Endodermal cell (in vitro differentiated cells): ENCODE measurements around the gene KHDC3L. TPM values are rescaled to one million over a fixed set of nuclear protein-coding genes. Genes with fewer than 3 reads are reported as not detected.

Experiments used
- DNase-seq: peaks from one replicate; pipeline ENCODE4 v3.0.0-alpha.2; 2017
- H3K27ac ChIP-seq: 2 replicates; pipeline ENCODE4 v1.5.1; 2013; ENCODE audit warnings: mild to moderate bottlenecking, low read depth, low read length, moderate library complexity
- H3K27me3 ChIP-seq: 2 replicates; pipeline ENCODE4 v1.6.1; 2013; ENCODE audit warnings: mild to moderate bottlenecking, low read length, moderate library complexity; ENCODE audit not compliant: insufficient read depth, control insufficient read depth, poor library complexity, severe bottlenecking
- H3K36me3 ChIP-seq: 2 replicates; pipeline ENCODE4 v1.7.0; 2013; ENCODE audit warnings: mild to moderate bottlenecking, low read length, moderate library complexity; ENCODE audit not compliant: control insufficient read depth, insufficient read depth
- H3K4me1 ChIP-seq: one replicate; pipeline ENCODE4 v1.7.0; 2013; ENCODE audit warnings: low read length; ENCODE audit not compliant: control insufficient read depth, insufficient read depth
- H3K4me3 ChIP-seq: 2 replicates; pipeline ENCODE4 v1.5.1; 2013; ENCODE audit warnings: mild to moderate bottlenecking, low read length, moderate library complexity
- H3K9ac ChIP-seq: 2 replicates; pipeline ENCODE4 v1.6.1; 2013; ENCODE audit warnings: mild to moderate bottlenecking, low read length, moderate library complexity; ENCODE audit not compliant: poor library complexity, severe bottlenecking; ENCODE audit errors: extremely low read depth
- H3K9me3 ChIP-seq: 2 replicates; pipeline ENCODE4 v1.6.1; 2013; ENCODE audit warnings: mild to moderate bottlenecking, low read length, moderate library complexity; ENCODE audit not compliant: control insufficient read depth
- H3K27ac Mint-ChIP-seq: 2 replicates; pipeline ENCODE4 v1.8.0; 2020; ENCODE audit warnings: mixed read lengths
- H3K27me3 Mint-ChIP-seq: 2 replicates; pipeline ENCODE4 v1.8.0; 2021; ENCODE audit warnings: mild to moderate bottlenecking, mixed read lengths; ENCODE audit not compliant: insufficient read depth
- H3K36me3 Mint-ChIP-seq: 2 replicates; pipeline ENCODE4 v1.8.0; 2020; ENCODE audit warnings: low read depth, mixed read lengths
- H3K4me1 Mint-ChIP-seq: 2 replicates; pipeline ENCODE4 v1.8.0; 2020; ENCODE audit warnings: mixed read lengths
- H3K4me3 Mint-ChIP-seq: 2 replicates; pipeline ENCODE4 v1.8.0; 2020; ENCODE audit warnings: mild to moderate bottlenecking, moderate library complexity, mixed read lengths
- H3K9me3 Mint-ChIP-seq: 2 replicates; pipeline ENCODE4 v1.8.0; 2020; ENCODE audit warnings: mild to moderate bottlenecking, mixed read lengths
- WGBS, 2 experiments: methylation state at CpG; one replicate each; pipeline versions ENCODE4 v1.1.5 to v1.1.7; 2013; ENCODE audit warnings: missing lambda C conversion rate in 2 of 2, mixed read lengths in 1 of 2; ENCODE audit not compliant: insufficient coverage in 1 of 2, insufficient read length in 1 of 2; 5-methylcytosine and 5-hydroxymethylcytosine counted together
- total RNA-seq, 2 donors: library from RNA; stranded (reverse); fragmentation: NEBNext Ultra II Directional in 1 of 2; extraction: Animal tissue kit (Norgen Biotek cat#: 25700) in 1 of 2; gene quantifications; 2 replicates in 1 of 2; 3 replicates in 1 of 2; pipeline ENCODE4 v1.2.1, GENCODE V29; 2021
- TF ChIP-seq, protein P1 (sequence below): fragments of 200-600 bp; sonication (generic); conservative IDR thresholded peaks from 2 replicates; pipeline ENCODE4 v1.5.0; 2021; ENCODE audit warnings: antibody characterized with exemption, mild to moderate bottlenecking

Gene KHDC3L
- total RNA-seq, 2 donors from 2014 or later, result not detected

DNA sequence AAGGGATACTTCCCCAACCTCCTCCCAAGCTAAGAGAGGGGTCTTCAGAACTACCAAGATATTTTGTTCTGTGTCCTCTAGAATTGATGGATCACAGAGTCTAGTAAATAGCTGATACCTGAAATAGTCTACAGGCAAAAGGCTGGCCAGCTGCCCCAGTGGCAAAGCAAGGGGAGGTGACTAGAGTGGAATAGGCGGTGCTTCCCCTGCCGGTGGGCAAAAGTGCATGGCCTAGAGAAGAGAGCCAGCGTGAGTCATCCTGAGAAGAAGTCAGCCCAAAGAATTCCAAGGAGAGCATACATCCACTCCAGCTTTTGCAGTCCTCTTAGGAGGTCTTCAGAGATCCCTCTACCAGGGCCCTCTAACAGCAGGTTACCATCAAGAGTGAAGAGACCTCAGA, 23.1 kb upstream of the KHDC3L start:
- H3K4me1 ChIP-seq, result no peaks in the 10 kb centered on the region
- Mint-ChIP-seq H3K36me3 (no peaks in the 10 kb centered on the region), H3K27ac (no peak overlapping the region), H3K9me3 (no peaks in the 10 kb centered on the region), H3K4me3 (no peak overlapping the region), H3K27me3 (no peaks in the 10 kb centered on the region), H3K4me1 (peaks cover 11% of the 10 kb centered on the region)
- H3K36me3 ChIP-seq, result no peaks in the 10 kb centered on the region
- TF ChIP-seq, protein P1, sequence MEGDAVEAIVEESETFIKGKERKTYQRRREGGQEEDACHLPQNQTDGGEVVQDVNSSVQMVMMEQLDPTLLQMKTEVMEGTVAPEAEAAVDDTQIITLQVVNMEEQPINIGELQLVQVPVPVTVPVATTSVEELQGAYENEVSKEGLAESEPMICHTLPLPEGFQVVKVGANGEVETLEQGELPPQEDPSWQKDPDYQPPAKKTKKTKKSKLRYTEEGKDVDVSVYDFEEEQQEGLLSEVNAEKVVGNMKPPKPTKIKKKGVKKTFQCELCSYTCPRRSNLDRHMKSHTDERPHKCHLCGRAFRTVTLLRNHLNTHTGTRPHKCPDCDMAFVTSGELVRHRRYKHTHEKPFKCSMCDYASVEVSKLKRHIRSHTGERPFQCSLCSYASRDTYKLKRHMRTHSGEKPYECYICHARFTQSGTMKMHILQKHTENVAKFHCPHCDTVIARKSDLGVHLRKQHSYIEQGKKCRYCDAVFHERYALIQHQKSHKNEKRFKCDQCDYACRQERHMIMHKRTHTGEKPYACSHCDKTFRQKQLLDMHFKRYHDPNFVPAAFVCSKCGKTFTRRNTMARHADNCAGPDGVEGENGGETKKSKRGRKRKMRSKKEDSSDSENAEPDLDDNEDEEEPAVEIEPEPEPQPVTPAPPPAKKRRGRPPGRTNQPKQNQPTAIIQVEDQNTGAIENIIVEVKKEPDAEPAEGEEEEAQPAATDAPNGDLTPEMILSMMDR, result no peak
- H3K9me3 ChIP-seq, result no peaks in the 10 kb centered on the region
- no peak overlapping the region for H3K9ac ChIP-seq
- WGBS, 2 experiments, result 84% methylated on average over 3 of the region's 3 CpGs; no CpG with 5 or more reads in 1 of the 2 experiments
- no peak overlapping the region for H3K4me3 ChIP-seq
- no peak overlapping the region for H3K27ac ChIP-seq
- H3K27me3 ChIP-seq, result no peaks in the 10 kb centered on the region
- peak; percentile 71 for DNase-seq

DNA sequence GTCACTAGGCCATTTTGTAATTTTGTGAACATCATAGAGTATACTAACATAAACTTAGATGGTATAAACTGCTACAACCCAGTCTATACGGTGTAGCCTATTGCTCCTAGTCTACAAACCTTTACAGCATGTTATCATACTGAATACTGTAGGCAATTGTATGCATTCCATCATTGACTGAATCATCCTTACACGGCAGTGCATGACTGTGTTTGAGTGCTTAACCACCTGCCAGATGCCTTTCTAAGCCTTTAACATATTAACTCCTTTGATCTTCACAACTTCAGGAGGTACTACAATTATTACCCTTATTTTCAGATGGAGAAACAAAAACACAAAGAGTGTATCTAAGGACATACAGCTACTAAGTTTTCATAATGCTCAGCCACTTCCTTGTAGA, 22.4 kb upstream of the KHDC3L start:
- Mint-ChIP-seq H3K27me3 (no peaks in the 10 kb centered on the region), H3K36me3 (no peaks in the 10 kb centered on the region), H3K4me1 (peaks cover 11% of the 10 kb centered on the region), H3K9me3 (no peaks in the 10 kb centered on the region), H3K4me3 (no peak overlapping the region), H3K27ac (no peak overlapping the region)
- 77 to 84% methylated on average over 2 of the region's 2 CpGs for WGBS, 2 experiments
- H3K36me3 ChIP-seq, result no peaks in the 10 kb centered on the region
- no peak overlapping the region for H3K27ac ChIP-seq
- TF ChIP-seq, protein P1, result no peak
- H3K4me1 ChIP-seq, result no peaks in the 10 kb centered on the region
- DNase-seq, result no peak
- H3K9ac ChIP-seq, result no peak overlapping the region
- H3K9me3 ChIP-seq, result no peaks in the 10 kb centered on the region
- H3K4me3 ChIP-seq, result no peak overlapping the region
- no peaks in the 10 kb centered on the region for H3K27me3 ChIP-seq

DNA sequence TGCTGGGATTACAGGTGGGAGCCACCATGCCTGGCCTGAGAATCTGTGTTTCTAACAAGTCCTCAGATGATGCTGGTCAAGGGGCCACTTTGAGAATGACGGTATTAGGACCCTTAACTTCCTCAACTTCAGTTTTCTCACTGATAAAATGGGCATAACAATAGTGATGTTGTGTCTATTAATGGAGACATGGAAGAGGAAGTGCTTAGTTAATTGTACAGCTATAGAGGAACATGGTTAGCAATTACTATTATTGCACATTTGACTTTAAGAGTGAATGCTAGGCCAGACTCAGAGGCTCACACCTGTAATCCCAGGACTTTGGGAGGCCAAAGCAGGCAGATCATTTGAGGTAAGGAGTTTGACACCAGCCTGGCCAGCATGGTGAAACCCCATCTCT, 21.1 kb upstream of the KHDC3L start:
- DNase-seq, result no peak
- no peaks in the 10 kb centered on the region for H3K36me3 Mint-ChIP-seq
- H3K27ac Mint-ChIP-seq, result no peak overlapping the region
- no peak overlapping the region for H3K9ac ChIP-seq
- H3K27ac ChIP-seq, result no peak overlapping the region
- H3K4me1 ChIP-seq, result no peaks in the 10 kb centered on the region
- no peaks in the 10 kb centered on the region for H3K9me3 ChIP-seq
- H3K4me3 ChIP-seq, result no peak overlapping the region
- 100% methylated on average over 1 of the region's 1 CpG; no CpG with 5 or more reads in 1 of the 2 experiments for WGBS, 2 experiments
- H3K27me3 ChIP-seq, result no peaks in the 10 kb centered on the region
- no peaks in the 10 kb centered on the region for H3K9me3 Mint-ChIP-seq
- no peaks in the 10 kb centered on the region for H3K27me3 Mint-ChIP-seq
- peaks cover 11% of the 10 kb centered on the region for H3K4me1 Mint-ChIP-seq
- TF ChIP-seq, protein P1, result no peak
- no peak overlapping the region for H3K4me3 Mint-ChIP-seq
- H3K36me3 ChIP-seq, result no peaks in the 10 kb centered on the region
